RCC 7860 (cell line): Measurements from ENCODE around the gene PRPH.
"Not testable (repeated sequence)": the region's sequence is repeated elsewhere in the genome, so short reads cannot be mapped to it uniquely, and the experiment has no call there.

ENCODE experiments used
- DNase-seq: peaks from one replicate; pipeline ENCODE4 v3.0.0-alpha.2; 2015; ENCODE audit warnings: low spot score
- FAIRE-seq: peaks from 2 replicates; lab custom pipeline; 2012; peaks lifted over from hg19 to GRCh38; lab: Jason Lieb, UNC

The PRPH gene

DNA sequence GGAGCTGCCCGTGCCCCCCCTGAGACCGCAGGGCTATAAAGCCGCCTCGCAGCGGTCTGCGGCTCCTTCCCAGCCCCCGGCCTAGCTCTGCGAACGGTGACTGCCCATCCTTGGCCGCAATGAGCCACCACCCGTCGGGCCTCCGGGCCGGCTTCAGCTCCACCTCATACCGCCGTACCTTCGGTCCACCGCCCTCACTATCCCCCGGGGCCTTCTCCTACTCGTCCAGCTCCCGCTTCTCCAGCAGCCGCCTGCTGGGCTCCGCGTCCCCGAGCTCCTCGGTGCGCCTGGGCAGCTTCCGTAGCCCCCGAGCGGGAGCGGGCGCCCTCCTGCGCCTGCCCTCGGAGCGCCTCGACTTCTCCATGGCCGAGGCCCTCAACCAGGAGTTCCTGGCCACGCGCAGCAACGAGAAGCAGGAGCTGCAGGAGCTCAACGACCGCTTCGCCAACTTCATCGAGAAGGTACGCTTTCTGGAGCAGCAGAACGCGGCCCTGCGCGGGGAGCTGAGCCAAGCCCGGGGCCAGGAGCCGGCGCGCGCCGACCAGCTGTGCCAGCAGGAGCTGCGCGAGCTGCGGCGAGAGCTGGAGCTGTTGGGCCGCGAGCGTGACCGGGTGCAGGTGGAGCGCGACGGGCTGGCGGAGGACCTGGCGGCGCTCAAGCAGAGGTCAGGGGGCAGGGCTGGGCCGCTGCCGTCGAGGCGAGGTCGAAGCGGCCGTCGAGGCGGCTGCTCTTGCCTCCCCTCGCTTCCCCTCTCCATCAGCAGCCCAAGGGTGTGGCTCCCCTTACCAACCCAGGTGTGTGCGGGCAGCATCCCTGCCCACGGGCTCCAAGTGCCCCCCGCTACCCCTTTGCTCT, at the start of gene PRPH:
Gene PRPH, plus strand, starts transcription at position 66 of the 855 bp plus-strand sequence. Its CDS starts 54 bp downstream, at position 120.
- FAIRE-seq (no peak), DNase-seq (no peak)

DNA sequence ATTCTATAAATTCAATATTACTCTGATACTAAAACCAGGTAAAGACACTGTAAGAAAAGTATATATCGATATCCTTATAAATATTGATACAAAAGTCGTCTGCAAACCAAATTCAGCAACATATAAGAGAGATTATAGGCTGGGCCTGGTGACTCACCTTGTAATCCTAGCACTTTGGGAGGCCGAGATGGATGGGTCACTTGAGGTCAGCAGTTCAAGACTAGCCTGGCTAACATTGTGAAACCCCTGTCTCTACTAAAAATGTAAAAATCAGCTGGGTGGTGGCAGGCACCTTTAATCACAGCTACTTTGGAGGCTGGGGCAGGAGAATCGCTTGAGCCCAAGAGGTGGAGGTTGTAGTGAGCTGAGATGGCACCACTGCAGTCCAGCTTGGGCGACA, 43.6 kb upstream of the PRPH start:
- DNase-seq (no peak), FAIRE-seq (no peak)

DNA sequence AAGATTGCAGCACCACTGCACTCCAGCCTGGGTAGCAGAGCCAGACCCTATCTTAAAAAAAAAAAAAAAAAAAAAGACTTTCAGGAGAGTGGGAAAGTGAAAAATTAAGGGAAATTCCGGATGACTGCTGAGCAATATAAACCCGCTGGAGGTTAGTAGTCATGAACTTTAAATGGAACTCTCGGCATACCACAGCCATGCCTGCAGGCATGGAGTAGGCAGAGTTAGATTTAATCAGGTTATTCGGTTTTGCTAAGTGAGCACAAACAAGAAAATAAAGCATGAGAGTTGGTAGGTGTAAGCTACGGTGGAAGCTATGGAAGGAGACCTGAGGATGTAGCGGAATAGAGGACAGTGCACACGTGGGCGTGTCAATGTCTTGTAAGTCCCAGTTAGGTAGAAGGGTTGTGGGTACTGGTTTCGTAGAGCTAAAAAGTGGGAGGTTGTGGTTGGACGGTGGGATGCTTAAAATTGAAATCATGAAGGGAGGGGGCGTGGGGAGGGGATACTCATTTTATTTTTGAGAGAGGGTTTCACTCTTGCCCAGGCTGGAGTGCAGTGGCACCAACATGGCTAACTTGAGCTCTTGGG, 41.8 kb upstream of the PRPH start:
- FAIRE-seq, result no peak
- DNase-seq, result peak; percentile 53

DNA sequence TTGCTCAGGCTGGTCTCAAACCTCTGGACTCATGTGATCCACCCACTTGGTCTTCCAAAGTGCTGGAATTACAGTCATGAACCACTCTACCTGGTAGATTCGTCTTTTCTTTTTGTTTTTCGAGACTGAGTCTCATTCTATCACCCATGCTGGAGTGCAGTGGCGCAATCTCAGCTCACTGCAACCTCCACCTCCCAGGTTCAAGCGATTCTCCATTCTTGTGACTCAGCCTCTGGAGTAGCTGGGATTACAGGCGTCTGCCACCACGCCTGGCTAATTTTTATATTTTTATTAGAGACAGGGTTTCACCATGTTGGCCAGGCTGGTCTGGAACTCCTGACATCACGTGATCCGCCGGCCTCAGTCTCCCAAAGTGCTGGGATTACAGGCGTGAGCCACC, 39.5 kb upstream of the PRPH start:
- FAIRE-seq, DNase-seq: not testable (repeated sequence)

DNA sequence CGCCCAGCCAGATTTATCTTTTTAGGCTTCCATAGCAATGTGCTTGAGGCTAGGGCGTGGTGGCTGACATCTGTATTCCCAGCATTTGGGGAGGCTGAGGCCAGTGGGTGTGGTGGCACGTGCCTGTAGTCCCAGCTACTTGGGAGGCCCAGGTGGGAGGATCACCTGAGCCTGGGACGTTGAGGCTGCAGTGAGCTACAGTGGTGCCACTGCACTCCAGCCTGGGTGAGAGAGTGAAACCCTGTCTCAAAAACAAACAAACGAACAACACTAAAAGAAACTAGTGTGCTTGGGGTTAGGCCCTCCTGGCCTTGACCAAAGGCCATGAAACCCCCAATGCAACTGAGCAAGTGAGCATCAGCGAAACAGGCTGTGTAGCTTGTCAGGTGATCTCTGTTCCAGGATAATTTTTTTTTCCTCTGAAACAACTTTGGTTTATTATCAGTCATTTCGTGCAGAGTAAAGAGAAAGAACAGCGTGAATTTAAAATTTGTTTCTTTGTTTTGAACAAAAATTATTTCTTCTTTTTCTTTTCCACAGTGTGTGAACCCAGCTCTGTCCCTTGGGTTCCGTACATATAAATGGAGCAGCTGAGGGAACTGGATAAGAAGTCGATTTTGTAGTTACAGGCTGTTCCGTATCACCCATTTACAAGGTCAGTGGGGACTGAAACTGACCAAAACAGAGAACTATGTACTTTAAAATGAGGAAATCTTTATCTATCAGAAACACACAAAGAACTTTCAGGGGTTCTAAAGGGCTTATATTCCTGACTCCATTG, 38.9 kb upstream of the PRPH start:
- no peak for FAIRE-seq
- no peak for DNase-seq

DNA sequence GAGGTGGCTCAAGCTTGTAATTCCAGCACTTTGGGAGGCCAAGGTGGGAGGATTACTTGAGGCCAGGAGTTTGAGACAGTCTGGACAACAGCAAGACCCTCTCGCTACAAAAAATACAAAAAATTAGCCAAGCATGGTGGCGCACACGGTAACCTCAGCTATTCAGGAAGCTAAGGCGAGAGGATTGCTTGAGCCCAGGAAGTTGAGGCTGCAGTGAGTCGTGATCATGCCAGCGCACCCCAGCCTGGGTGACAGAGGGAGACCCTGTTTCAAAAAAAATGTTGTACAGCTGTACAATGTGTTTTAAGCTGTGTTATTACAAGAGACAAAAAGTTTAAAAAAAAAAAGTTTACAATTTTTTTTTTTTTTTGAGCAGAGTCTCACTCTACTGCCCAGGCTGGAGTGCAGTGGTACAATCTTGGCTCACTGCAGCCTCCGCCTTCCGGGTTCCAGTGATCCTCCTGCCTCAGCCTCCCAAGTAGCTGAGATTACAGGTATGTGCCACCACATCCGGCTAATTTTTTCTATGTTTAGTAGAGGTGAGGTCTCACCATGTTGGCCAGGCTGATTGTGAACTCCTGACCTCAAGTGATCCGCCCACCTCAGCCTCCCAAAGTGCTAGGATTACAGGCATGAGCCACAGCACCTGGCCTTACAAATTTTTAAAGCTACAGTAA, 37.3 kb upstream of the PRPH start:
- not testable (repeated sequence) for FAIRE-seq, DNase-seq

DNA sequence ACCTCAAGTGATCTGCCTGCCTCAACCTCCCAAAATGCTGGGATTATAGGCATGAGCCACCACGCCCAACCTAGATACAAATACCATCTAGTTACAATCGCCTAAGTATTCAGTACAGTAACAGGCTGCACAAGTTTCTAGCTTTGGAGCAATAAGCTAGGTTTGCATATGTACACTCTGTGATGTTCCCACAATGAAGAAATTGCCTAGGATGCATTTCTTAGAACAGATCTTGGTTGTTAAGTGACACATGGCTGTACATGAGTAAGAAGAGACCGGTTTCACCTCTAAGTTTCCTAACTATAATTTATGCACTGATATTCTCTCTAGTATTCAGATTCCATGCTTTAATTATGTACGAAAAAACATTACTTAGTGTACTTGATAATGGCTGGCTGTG, 35.5 kb upstream of the PRPH start:
- DNase-seq (no peak), FAIRE-seq (no peak)

DNA sequence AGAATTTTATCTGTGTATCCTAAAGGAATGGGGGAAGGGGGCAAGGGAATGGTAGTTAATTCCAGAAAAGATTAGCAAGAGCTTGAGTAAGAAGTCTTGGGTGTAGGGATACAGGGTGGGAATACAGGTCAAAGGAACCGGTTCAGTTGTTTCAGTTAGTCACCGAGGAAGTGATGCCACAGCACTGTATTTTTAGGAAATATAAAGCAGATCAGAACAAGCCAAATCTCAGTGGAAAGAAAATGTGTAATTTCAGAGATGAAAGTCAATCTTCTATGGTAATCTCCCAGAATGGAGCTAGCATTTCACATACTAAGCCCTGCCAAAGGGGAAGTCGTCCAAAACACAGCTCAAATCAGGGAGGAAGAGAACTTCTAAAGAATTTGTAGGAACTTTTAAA, 34.8 kb upstream of the PRPH start:
- FAIRE-seq (peak; percentile 87), DNase-seq (peak; percentile 60)

DNA sequence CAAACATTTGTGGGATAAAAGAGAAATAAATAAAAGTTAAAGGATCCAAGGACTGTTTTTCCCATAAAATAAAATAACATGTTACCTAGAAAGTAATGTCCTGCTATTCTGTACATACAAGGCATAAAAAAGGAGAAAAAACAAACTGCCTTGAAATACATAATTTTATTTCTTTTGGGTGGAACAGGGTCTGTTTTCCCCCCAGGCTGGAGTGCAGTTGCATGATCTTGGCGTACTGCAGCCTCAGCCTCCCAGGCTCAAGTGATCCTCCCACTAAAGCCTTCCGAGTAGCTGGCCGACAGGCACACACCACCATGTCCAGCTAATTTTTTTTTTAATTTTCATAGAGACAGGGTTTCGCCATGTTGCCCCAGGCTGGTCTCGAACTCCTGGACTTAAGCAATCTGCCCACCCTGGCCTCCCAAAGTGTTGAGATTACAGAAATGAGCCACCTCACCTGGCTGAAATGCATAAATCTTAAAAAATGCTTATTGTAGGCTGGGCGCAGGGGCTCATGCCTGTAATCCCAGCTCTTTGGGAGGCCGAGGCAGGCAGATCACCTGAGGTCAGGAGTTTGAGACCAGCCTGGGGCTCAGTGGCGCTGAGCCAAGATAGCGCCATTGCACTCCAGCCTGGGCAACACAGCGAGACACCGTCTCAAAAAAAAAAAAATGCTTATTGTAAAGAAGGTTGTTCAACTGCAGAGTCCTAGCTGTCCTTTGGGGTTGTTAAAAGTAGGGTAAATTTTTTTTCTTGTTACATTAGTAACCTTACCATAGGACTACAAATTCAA, 34.2 kb upstream of the PRPH start:
- FAIRE-seq (no peak), DNase-seq (no peak)

DNA sequence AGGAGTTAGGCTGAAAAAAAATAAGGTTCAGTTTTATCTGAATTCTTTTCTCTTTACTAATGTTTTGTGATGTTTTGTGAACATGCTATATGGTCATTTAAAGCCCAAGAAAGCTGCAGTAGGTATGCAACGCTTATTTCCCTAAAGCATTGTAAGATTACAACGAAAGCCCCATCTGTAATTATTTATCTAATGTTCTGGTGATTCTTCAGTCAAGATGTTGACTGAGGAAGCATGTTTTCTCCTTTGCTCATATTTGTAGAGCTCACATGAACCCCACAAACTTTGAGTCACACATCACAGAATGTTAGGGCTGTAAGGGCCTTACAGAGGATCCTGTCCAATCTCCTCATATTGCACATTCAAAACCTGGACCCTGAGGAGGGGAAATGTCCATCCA, 33.2 kb upstream of the PRPH start:
- FAIRE-seq, result no peak
- no peak for DNase-seq

DNA sequence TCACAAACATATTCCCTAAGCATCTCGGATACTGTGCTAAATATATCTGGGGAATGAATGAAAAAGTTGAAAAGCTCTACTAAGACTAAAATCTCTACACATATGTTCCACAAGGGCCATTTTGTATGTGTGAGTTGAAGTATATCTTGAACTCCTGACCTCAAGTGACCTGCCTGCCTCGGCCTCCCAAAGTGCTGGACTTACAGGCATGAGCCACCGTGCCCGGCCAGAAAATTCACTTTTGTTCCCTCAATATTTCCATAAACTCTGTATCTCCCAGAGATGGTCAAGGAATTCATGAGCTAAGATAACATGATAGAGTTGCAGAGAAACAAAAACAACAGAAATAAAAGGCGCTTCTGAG, 31.6 kb upstream of the PRPH start:
- FAIRE-seq, result no peak
- DNase-seq, result no peak

DNA sequence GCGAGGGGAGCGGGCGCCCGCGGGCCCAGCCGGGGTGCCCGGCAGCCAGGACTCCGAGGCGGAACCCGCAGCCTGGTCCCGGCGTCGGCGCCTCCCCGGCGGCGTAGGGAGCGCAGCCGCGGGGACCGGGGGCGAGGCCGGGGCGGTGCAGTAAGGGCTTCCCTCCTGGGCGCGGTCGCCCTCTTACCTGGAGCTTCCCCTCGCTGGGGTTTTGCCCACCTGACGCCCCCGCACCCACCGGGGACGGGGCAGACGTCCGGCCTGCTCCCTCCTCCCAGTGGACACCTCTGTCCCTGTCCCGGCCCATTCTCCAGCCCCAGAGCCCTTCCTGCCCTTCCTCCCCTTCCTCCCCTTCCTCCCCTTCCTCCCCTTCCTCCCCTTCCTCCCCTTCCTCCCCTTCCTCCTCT, 30.5 kb upstream of the PRPH start:
- DNase-seq (no peak), FAIRE-seq (no peak)

DNA sequence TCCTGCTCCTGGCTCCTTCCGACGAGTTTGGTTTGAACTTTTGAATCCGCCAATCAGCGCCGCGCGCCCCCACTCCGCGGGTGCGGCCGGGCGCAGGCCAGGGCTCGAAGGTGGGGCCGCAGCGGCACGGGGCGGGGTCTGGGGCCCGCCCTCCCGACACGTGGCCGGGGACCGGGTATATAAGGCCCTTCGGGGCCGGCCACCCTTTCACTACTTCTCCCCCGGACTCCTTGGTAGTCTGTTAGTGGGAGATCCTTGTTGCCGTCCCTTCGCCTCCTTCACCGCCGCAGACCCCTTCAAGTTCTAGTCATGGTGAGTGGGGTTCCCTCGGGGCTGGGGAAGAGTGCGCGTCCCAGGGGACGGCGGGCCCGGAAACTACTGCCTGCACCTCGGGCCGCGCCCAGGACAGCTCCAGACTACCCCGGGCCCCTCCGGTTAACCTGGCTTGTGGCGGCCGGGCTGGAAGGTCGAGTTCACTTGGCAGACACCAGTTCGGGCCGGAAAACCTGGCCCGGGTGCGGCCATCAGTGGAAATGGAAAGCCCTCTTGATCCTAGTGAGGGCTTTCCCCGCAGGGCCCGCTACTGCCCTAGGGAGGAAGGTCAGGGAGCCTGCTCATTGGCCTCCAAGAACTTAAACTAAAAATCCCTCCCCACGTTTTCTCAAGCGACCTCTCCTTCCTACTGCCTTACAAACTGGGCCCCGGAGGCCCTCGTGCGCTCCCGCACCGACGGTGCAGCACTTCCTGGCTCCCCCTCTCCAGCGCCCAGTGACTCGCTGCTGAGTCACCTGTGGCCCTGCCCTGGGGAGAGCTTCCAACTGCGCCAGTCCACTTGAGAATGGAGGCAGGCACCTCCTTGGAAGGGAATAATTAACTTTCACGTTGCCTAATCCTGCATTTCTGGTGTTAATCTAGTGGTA, 29.8 kb upstream of the PRPH start, which contains the start of gene TUBA1C:
Gene TUBA1C, plus strand, starts transcription at position 210 of the 920 bp plus-strand sequence. Its CDS starts 100 bp downstream, at position 310.
- DNase-seq (peak; percentile 94), FAIRE-seq (peak; percentile 65)

DNA sequence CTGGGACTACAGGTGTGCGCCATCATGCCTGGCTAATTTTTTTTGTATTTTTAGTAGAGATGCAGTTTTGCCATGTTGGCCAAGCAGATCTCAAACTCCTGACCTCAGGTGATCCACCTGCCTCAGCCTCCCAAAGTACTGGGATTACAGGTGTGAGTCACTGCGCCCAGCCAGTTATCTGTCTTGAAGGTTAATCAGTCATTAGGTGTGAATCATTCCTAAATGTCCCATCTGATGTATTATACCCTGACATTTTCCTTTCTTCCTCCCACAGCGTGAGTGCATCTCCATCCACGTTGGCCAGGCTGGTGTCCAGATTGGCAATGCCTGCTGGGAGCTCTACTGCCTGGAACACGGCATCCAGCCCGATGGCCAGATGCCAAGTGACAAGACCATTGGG, 25.8 kb upstream of the PRPH start:
- DNase-seq (peak; percentile 84), FAIRE-seq (peak; percentile 89)

DNA sequence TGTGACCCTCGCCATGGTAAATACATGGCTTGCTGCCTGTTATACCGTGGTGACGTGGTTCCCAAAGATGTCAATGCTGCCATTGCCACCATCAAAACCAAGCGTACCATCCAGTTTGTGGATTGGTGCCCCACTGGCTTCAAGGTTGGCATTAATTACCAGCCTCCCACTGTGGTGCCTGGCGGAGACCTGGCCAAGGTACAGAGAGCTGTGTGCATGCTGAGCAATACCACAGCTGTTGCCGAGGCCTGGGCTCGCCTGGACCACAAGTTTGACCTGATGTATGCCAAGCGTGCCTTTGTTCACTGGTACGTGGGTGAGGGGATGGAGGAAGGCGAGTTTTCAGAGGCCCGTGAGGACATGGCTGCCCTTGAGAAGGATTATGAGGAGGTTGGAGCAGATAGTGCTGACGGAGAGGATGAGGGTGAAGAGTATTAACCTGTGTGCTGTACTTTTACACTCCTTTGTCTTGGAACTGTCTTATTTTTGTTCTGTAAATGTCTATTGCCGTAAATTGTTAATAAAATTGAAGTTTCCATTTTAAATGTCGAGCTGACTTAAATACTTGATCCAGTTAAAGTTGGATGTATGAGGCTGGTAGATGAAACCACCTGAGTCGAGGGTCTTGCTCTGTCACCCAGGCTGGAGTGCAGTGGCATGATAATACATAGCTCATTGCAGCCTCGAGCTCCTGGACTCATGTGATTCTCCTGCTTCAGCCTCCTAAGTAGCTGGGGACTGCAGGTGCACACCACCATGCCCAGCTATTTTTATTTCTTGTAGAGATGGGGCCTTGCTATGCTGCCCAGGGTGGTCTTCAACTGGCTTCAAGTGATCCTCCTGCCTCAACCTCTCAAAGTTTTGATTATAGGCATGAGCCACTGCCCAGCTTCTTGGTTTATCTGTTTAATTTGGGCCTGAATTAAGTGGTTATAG, 21.9 kb upstream of the PRPH start:
- FAIRE-seq (no peak), DNase-seq (no peak)

DNA sequence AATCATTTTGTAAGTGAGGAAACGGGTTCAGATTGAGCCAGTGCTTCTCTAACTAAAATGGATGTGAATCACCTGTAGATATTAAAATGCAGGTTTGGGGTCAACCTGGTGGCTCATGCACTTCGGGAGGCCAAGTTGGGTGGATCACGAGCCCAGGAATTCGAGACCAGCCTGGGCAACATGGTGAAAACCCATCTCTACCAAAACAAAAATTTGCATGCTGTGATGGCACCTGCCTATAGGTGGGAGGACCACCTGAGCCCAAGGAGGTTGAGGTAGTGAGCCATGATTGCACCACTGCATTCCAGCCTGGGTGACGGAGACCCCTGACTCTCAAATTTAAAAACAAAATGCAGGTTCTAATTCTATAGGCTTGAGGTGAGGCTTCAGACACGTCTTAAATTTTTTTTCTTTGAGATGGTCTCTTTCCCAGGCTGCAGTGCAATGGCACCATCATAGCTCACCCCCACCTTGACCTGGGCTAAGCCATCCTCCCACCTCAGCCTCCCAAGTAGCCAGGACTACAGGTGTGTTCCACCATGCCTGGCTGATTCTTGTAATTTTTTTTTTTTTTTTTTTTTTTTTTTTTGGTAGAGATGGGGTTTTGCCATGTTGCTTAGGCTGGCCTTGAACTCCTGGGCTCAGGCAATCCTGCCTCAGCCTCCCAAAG, 21.1 kb upstream of the PRPH start:
- no peak for FAIRE-seq
- no peak for DNase-seq

DNA sequence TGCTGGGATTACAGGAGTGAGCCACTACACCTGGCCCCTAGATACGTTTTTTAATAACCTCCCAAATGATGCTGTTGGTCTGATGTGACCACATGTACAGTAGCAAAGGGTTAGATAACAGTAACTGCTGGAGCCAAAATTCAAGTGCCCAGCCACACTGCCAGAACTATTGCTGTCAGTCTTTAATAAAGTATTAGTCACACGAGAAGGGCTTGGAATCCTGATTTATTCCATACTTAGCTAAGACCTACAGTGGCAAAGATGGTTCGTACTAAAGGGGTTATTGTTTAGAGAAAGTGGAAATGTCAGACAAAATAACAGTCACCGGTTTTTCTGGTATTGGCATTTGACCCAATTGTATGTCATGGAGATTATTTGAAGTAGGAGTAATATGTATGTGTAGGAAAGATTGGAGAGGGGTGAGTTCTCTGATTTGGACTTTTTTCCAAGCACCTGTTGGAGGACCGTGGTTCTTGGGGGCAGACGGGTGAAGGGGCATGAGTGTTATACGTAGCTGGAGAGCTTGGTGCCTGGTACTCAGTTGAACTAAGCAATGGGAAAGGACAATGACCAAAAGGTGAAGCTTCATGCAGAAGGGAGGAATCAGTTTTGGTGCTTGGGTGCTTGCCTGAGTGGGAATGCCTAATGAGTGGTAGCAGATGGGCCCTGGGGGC, 20.4 kb upstream of the PRPH start:
- peak; percentile 46 for DNase-seq
- no peak for FAIRE-seq
